SK-N-SH treated with all-trans-retinoic acid at 6 μM for 48 hours (cell line): Measurements from ENCODE around the gene FAM72D.

Experiments
- ATAC-seq: fragments of 200-7000 bp; cut with Tn5 transposase; 3 replicates; pipeline ENCODE4 v1.9.1; 2020; ENCODE audit warnings: mild to moderate bottlenecking, moderate library complexity

Gene FAM72D

DNA sequence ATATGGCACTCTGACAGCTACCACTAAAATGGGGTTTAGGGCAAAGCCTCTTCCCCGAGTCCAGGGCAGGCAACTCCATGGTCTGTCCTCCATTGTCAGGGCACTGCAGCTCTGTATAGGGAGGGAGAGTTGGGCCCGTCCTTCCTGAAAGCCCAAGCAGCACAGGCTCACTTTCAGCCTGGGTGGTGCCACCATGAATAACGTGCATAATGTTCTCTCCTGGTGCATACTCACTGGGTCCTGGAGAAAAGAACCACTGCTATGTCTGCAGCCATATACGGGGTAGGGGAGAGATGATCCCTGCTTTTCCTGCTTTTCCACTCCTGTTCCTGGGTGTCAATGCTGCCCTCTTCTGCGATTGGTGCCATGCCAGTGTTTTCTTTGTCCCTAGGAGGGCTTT lies 60.1 kb downstream of the FAM72D start:
- ATAC-seq, result 0 out of 3 replicates have a peak, but pooled peaks have one; percentile 1

DNA sequence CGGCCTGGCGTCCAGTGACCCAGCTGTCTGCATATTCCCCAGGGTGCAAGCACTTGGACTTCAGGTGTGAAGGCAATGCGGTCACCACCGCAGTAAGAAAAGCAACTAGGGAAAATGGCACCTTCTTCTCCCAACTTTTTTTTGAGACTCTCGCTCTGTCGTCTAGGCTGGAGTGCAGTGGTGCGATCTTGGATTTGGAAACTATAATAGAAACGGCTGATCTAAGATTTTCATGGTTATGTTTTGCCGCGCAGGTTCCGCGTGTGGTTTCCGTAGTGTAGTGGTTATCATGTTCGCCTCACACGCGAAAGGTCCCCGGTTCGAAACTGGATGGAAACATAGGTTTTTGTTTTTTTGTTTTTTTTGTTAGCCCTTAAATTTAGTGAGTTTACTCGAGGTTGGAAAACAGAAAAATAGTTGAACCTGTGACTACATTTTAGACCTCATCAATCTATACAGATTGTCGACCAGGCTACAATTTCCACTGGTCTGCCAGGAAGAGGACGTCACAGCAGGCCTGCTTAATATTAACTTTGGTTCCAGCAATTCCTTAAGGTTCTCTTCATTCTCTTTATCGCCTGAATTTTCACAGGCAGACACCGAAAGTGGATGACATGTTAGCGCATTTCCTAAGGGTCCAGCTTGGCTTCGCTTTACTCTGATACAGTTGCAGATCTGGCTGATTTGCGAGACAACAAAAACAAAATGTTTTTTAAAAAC lies 61.3 kb downstream of the FAM72D start:
- ATAC-seq, result peak; percentile 52

DNA sequence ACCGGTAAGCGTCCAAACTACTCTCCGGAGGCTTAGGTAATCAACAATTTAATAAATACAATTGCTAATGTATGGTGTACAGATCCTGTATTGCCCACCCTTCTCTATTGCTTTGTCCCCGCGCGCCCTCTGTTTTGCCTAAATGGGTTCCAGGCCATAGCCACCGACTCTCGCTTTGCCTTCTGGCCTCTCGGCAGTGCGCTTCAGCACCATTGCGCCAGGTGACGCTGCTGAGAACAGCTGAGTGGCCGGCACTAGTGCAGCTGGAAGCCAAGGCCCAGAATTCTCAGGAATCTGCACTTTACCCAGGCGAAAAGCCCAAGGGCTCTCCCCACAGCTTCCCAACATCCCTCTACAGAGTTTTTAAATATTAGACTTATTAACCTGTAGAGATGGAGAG lies 61.9 kb downstream of the FAM72D start:
- ATAC-seq, result peak; percentile 92

DNA sequence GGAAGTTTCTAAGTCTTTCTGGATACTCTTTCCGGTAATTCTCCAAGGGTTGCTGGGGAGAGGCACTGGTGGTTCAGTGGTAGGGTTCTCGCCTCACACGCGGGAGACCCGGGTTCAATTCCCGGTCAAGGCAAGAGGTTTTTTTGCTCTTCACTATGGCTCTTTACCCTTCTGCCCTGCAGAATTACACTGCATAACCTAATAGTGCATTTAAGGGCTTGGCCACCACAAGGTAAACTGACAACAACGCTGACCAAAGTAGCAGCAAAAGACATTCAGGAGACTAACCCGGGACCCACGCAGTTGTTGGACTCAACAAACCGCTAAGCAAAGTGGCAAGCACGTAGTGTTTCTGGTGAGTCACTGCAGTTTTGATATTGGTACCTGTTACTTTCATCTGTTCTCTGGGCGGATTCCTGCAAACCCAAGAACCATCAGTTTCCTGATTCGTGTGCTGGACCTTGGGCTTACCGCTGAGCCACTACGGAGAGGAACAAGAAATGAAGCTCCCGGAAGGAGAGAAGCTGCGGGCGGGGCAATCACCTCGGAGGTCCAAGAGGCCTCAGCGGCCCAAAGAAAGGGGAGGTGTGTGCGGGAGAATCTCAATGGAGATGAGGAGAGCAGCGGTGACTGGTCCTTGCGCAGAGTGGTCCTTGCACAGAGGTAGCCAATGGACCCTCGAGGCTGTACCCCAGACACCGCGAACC lies 65.4 kb downstream of the FAM72D start:
- peak; percentile 72 for ATAC-seq
